ENCODE measurements around the gene PIK3R6. TPM values are rescaled to one million over a fixed set of nuclear protein-coding genes. Genes with fewer than 3 reads are reported as not detected.

The PIK3R6 gene
- polyA plus RNA-seq, 1 of the 3 experiments (the other 2 are of a cell fraction) = 0.03 TPM

- no peaks in the 10 kb centered on the region for H4K20me1 ChIP-seq (ENCODE audit: insufficient read depth)
- H2AFZ ChIP-seq (ENCODE audit: low read depth) = no peak overlapping the region
- H3K9ac ChIP-seq = no peak overlapping the region
- no peaks in the 10 kb centered on the region for H3F3A ChIP-seq (replicated peaks; ENCODE audit: insufficient read depth)
- ChIA-PET CTCF (interaction anchor here (1.0 to 1.6 kb wide), 2 partner anchors 32 kb away, joined by 4 to 7 read pairs; no protein-coding TSS in a partner anchor), POLR2A (no interaction called here)
- no peaks in the 10 kb centered on the region for H3K4me1 ChIP-seq (ENCODE audit: control insufficient read depth in 1 of 2, insufficient read depth in 2 of 2, low read depth in 1 of 2, low read length in 1 of 2)
- no peaks in the 10 kb centered on the region for H3K9me3 ChIP-seq
- H3K9me2 ChIP-seq = no peaks in the 10 kb centered on the region
- TF ChIP-seq SIN3A (IDR thresholded peaks at IDR 0.05; ENCODE audit: borderline replicate concordance, low read depth, low read length) = no peak
- TF ChIP-seq MEF2A (IDR thresholded peaks at IDR 0.05; ENCODE audit: borderline replicate concordance, low read depth) = no peak
- TF ChIP-seq TEAD4 (IDR thresholded peaks at IDR 0.05; ENCODE audit: borderline replicate concordance, insufficient read depth) = no peak
- no peak for TF ChIP-seq CHD2 (IDR thresholded peaks at IDR 0.05; ENCODE audit: low read length, partially characterized antibody)
- no peak for TF ChIP-seq EP300 (IDR thresholded peaks at IDR 0.05; ENCODE audit: borderline replicate concordance in 1 of 2, low read depth in 1 of 2, low read length in 1 of 2)
- no peak for TF ChIP-seq NFIC (IDR thresholded peaks at IDR 0.05; ENCODE audit: borderline replicate concordance)
- TF ChIP-seq RAD21 (IDR thresholded peaks at IDR 0.05; ENCODE audit: low read length) = no peak
- TF ChIP-seq USF2 (IDR thresholded peaks at IDR 0.05; ENCODE audit: borderline replicate concordance, low read depth, low read length) = no peak
- H3K4me3 ChIP-seq (ENCODE audit: low read depth in 2 of 2, low read length in 1 of 2) = no peak overlapping the region
- H3K27ac ChIP-seq (ENCODE audit: low read depth in 2 of 2, low read length in 1 of 2) = no peak overlapping the region
- H3K79me2 ChIP-seq (ENCODE audit: insufficient read depth) = no peaks in the 10 kb centered on the region
- no peak for DNase-seq
- no peak overlapping the region for H3K4me2 ChIP-seq
- 41% methylated on average over 9 of the region's 12 CpGs for WGBS (ENCODE audit: low lambda C conversion rate)
- peaks cover 47% of the 10 kb centered on the region; the same call in 1 of the 2 replicates for H3K27me3 ChIP-seq (ENCODE audit: insufficient read depth)
- no peaks in the 10 kb centered on the region for H3K36me3 ChIP-seq (replicated peaks in 1 of 2; ENCODE audit: control insufficient read depth in 1 of 2, insufficient read depth in 2 of 2, low read length in 1 of 2)
These were observed 114.1 kb downstream of the PIK3R6 start for GRCh38 chr17:8753136-8753975.

Other genes starting within 250 kb of the PIK3R6 start
- gene MYH10, start 236.9 kb downstream of the PIK3R6 start, polyA plus RNA-seq (2012; rRNA removed) = 58.3 and 64.2 TPM in 2 replicates
- not detected in 2 replicates for gene CCDC42, start 122.8 kb downstream of the PIK3R6 start, polyA plus RNA-seq (2012; rRNA removed)
- gene SPDYE4, start 109.1 kb downstream of the PIK3R6 start, polyA plus RNA-seq (2012; rRNA removed) = not detected in 2 replicates
- gene MFSD6L, start 68.3 kb downstream of the PIK3R6 start, polyA plus RNA-seq (2012; rRNA removed) = not detected in 2 replicates
- gene PIK3R5, start 98.0 kb upstream of the PIK3R6 start, polyA plus RNA-seq (2012; rRNA removed) = not detected in 2 replicates
- 0.03 and 0.05 TPM in 2 replicates for gene NTN1, start 153.8 kb upstream of the PIK3R6 start, polyA plus RNA-seq (2012; rRNA removed)